Body of pancreas (tissue), 4 donors: ENCODE data around the gene TNS3.

Source experiments
- CTCF ChIP-seq, 7 experiments: fragments of 450-650 bp in 4 of 7; fragments of 200-600 bp in 3 of 7; sonication (generic) in 3 of 7; IDR thresholded peaks; one replicate each; pipeline ENCODE4 v1.5.1; 2016 to 2019; ENCODE audit warnings: antibody characterized with exemption in 7 of 7
- POLR2A ChIP-seq, 3 donors: fragments of 450-650 bp; IDR thresholded peaks; one replicate each; pipeline ENCODE4 v1.6.1; 2016; ENCODE audit warnings: antibody characterized with exemption in 3 of 3, mild to moderate bottlenecking in 2 of 3

GRCh38 chr7:47404010-47404409 is 177.9 kb downstream of the TNS3 start:
- TF ChIP-seq CTCF (IDR thresholded peaks at IDR 0.05) (no peak), POLR2A (IDR thresholded peaks at IDR 0.05) (no peak)
